TTC549 (cell line): Measurements from ENCODE around the gene CA6.
"Not testable (repeated sequence)": the region's sequence is repeated elsewhere in the genome, so short reads cannot be mapped to it uniquely, and the experiment has no call there.

Experiments
- FAIRE-seq: peaks from 2 replicates; lab custom pipeline; 2012; peaks lifted over from hg19 to GRCh38; lab: Jason Lieb, UNC

CA6 gene

DNA sequence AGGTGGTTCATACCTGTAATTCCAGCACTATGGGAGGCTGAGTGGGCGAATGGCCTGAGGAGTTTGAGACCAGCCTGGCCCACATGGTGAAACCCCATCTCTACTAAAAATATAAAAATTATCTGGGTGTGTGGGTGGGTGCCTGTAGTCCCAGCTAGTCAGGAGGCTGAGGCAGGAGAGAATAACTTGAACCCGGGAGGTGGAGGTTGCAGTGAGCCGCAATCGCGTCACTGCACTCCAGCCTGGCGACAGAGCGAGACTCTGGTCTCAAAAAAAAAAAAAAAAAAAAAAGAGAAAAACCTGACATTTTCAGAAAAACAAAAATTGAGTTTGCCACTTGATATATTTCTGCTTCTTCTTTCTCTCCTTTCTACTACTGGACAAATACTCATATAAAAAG is 24.3 kb downstream of the CA6 start:
- FAIRE-seq: no peak

GRCh38 chr1:8970870-8971337 is 25.2 kb downstream of the CA6 start:
- FAIRE-seq: no peak

GRCh38 chr1:8974551-8974950 is 28.9 kb downstream of the CA6 start:
- FAIRE-seq: no peak

DNA sequence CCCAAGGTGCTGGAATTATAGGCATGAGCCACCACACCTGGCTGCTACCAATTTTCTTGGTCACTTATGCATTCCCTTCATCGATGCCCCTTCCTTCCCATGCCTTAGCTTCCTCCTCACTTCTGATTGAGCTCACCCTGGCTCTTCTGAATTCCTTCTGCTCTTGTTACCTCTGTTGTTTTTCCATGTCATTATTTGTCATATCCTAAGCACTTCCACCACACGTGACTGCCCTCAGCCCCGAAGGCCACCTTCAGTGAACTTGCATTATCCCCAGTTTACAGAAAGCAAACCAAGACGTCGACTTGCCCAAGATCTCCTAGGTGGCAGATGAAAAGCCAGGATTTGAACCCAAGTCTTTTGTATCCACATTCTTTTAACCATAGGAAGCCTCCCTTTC is 30.7 kb downstream of the CA6 start:
- FAIRE-seq: no peak

DNA sequence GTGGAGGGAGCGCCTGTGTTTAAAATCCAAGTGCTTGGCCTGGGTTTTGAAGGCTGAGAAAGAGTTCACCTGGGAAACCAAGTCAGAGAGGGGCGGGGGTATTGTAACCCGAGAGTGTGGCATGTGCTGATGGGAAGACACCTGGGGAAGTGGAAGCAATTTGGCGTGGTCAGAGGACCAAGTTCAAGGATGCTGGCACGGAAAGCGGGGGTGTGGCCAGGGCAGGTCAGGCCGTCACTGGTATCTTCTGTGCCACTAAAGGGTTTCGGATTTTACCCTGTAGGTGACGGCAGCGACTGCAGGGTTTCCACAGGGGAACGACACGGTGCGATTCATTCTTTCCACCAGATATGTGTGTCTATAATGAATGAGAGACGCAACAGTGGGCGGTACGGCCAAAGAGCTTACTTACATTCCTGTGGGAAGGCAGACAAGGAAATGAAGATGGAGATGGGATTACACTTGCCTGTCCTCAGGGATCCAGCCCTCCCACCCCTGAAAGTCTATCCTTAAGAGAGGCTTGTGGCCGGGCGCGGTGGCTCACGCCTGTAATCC is 31.3 kb downstream of the CA6 start:
- no peak for FAIRE-seq

DNA sequence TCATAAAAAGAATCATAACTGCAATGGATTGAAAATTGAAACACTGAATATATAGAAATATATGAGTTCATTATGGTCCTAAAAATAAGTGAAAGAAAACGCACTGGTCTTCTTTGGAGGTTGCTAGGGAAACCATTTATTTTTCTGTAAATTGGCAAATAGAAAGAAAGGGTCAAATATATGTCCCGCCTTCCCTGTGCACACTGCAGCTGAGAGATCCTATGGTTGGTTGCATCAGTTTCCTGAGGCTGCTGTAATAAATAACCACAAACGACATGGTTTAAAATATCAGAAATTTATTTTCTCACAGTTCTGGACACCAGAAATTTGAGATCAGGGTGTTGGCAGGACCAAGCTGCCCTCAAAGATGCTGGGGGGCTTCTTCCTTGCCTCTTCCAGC is 35.0 kb downstream of the CA6 start:
- FAIRE-seq: no peak

- FAIRE-seq: no peak
Measured at GRCh38 chr1:8981169-8981568, 35.5 kb downstream of the CA6 start.

GRCh38 chr1:8984203-8984602 is 38.5 kb downstream of the CA6 start:
- FAIRE-seq: no peak

GRCh38 chr1:8984990-8985389 is 39.3 kb downstream of the CA6 start:
- FAIRE-seq: no peak

DNA sequence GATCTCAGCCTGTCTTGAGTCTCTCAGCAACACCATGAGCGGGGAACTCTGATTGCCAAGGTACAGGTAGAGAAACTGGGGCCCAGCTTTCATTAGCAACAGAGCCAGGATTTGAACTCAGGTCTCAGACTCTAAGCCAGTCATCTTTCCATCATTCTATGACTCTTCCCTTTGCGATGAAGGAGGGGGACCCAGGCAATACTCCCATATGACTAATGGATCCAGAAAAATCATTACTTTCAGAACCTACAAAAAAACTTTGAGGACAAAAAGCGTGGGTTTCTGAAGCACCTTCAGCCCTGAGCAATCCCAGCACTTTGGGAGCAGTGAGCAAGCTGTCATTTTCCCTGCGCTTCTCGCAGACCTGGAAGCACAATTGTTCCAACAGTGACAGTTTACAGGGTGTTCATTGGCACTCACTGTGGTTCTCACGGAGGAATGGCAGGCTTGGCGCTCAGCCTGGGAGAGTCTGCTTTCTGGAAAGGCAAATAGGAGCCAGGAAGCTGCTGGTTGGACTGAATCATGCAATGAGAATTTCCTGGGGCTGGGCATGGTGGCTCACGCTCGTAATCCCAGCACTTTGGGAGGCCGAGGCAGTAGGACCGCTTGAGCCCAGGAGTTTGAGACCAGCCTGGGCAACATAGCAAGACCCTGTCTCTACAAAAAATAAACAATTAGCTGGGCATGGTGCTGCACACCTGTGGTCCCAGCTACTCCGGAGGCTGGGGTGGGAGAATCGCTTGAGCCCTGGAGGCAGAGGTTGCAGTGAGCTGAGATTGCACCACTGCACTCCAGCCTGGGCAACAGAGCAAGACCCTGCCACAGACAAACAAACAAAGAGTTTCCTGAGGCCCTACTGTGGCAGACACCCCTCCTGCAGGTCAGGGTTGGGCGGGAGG is 40.5 kb downstream of the CA6 start:
- no peak for FAIRE-seq

GRCh38 chr1:8986814-8987190 is 41.1 kb downstream of the CA6 start:
- no peak for FAIRE-seq

GRCh38 chr1:8987881-8988617 is 42.4 kb downstream of the CA6 start:
- FAIRE-seq: peak; percentile 38

DNA sequence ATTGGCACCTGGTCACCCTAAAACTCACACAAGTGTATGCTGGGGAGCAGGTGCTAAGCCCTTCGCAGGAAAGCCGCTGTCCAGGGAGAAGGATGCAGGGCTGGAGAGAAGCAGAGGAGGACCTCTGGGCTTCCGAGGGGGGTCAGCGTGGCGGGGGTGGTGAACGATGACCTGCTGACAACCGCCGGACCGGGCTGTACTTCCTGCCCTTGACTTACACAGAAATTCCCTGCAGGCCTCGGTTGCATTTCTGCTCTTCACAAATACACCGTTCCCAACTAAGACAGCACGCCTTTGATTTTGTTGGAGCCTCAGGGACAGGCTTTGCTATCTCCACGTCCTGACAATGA is 42.9 kb downstream of the CA6 start:
- no peak for FAIRE-seq

- FAIRE-seq: no peak
Measured at GRCh38 chr1:8989061-8989460, 43.4 kb downstream of the CA6 start.

GRCh38 chr1:8989821-8990220 is 44.2 kb downstream of the CA6 start:
- FAIRE-seq: no peak

DNA sequence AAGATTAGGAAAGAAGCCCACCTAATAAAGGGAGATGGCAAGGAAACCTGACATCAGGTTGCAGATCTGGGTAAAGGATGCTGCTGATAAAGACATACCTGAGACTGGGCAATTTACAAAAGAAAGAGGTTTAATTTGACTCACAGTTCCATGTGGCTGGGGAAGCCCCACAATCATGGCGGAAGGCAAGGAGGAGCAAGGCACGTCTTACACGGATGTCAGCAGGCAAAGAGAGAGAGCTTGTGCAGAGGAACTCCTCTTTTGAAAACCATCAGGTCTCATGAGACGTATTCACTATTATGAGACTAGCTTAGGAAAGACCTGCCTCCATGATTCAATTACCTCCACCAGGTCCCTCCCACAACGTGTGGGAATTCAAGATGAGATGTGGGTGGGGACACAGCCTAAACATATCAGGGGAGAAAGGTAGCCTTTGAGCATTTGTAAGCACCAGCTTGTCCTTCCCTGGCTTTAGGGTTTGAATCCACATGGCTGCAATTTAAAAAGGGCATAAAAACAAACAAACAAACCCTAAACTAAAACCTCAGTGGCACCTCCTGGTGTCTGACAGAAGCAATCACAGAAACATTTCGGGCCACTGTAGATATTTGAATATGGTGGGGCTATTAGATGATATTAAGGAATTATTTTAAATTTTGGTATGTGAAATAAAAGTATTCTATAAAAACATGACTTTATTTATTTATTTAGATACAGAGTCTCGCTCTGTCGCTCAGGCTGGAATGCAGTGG is 47.4 kb downstream of the CA6 start:
- no peak for FAIRE-seq

GRCh38 chr1:8993962-8994675 is 48.5 kb downstream of the CA6 start:
- not testable (repeated sequence) for FAIRE-seq

DNA sequence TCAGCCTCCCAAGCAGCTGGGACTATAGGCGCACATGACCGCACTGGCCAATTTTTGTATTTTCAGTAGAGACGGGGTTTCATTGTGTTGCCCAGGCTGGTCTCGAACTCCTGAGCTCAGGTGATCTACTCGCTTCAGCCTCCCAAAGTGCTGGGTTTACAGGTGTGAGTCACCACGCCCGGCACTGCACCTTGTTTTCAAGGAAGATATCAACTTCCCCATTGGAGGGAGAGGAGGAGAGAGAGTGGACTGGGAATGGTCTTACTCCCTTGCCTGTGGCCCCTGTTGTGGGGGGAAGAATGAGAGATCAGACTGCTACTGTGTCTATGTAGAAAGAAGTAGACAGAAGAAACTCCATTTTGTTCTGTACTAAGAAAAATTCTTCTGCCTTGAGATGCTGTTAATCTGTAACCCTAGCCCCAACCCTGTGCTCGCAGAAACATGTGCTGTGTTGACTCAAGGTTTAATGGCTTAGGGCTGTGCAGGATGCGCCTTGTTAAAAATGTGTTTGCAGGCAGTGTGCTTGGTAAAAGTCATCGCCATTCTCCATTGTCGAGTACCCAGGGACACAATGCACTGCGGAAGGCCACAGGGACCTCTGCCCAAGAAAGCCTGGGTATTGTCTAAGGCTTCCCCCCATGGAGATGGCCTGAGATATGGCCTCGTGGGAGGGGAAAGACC is 56.0 kb downstream of the CA6 start:
- FAIRE-seq: not testable (repeated sequence)

DNA sequence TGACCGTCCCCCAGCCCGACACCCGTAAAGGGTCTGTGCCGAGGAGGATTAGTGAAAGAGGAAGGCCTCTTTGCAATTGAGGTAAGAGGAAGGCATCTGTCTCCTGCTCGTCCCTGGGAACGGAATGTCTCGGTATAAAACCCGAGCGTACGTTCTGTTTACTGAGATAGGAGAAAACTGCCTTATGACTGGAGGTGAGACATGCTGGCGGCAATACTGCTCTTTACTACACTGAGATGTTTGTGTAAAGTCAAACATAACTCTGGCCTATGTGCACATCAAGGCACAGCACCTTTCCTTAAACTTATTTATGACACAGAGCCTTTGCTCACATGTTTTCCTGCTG is 56.5 kb downstream of the CA6 start:
- FAIRE-seq: not testable (repeated sequence)

- no peak for FAIRE-seq
Measured at GRCh38 chr1:9004031-9004699, 58.5 kb downstream of the CA6 start.
